HG03039 (cell line): ENCODE measurements around the gene IRF2.

ENCODE experiments used
- ATAC-seq: cut with Tn5 transposase; IDR thresholded peaks from one replicate; pipeline ENCODE4 v1.9.1; 2021; ENCODE audit warnings: mild to moderate bottlenecking, moderate library complexity; ENCODE audit not compliant: unreplicated experiment

IRF2 gene

GRCh38 chr4:184451726-184452125 lies 22.6 kb downstream of the IRF2 start:
- ATAC-seq, result no peak

GRCh38 chr4:184450743-184451535 lies 23.4 kb downstream of the IRF2 start:
- no peak for ATAC-seq

- no peak for ATAC-seq
Measured at GRCh38 chr4:184450045-184450444, 24.3 kb downstream of the IRF2 start.

- ATAC-seq, result no peak
Measured at GRCh38 chr4:184448821-184449220, 25.5 kb downstream of the IRF2 start.

GRCh38 chr4:184448141-184448540 lies 26.2 kb downstream of the IRF2 start:
- ATAC-seq, result no peak

- no peak for ATAC-seq
Measured at GRCh38 chr4:184447664-184448063, 26.7 kb downstream of the IRF2 start.

GRCh38 chr4:184446132-184446658 lies 28.2 kb downstream of the IRF2 start:
- no peak for ATAC-seq

- no peak for ATAC-seq
Measured at GRCh38 chr4:184444953-184445309, 29.4 kb downstream of the IRF2 start.

GRCh38 chr4:184444215-184444952 lies 30.0 kb downstream of the IRF2 start:
- ATAC-seq, result no peak

GRCh38 chr4:184443318-184443717 lies 31.0 kb downstream of the IRF2 start:
- ATAC-seq, result no peak

- no peak for ATAC-seq
Measured at GRCh38 chr4:184442314-184442635, 32.1 kb downstream of the IRF2 start.

- ATAC-seq, result no peak
Measured at GRCh38 chr4:184441461-184442313, 32.7 kb downstream of the IRF2 start.

GRCh38 chr4:184440595-184441358 lies 33.6 kb downstream of the IRF2 start:
- ATAC-seq, result no peak

GRCh38 chr4:184439856-184440594 lies 34.3 kb downstream of the IRF2 start:
- no peak for ATAC-seq

- no peak for ATAC-seq
Measured at GRCh38 chr4:184439386-184439785, 35.0 kb downstream of the IRF2 start.

- ATAC-seq, result no peak
Measured at GRCh38 chr4:184438375-184438774, 36.0 kb downstream of the IRF2 start.

GRCh38 chr4:184437565-184438265 lies 36.6 kb downstream of the IRF2 start:
- no peak for ATAC-seq

- ATAC-seq, result no peak
Measured at GRCh38 chr4:184434501-184435066, 39.8 kb downstream of the IRF2 start.

GRCh38 chr4:184434021-184434420 lies 40.3 kb downstream of the IRF2 start:
- ATAC-seq, result no peak
